Measurements from ENCODE around the gene DHRS7. TPM values are rescaled to one million over a fixed set of nuclear protein-coding genes. Genes with fewer than 3 reads are reported as not detected.
A peak's percentile ranks its signal among the peaks of the same experiment; 100 is the strongest.

DHRS7 gene
- total and polyA plus RNA-seq, 2 experiments from 2014 or later: 39.3 to 39.4 TPM

GRCh38 chr14:60196291-60196690, 31.1 kb upstream of the DHRS7 start:
- Mint-ChIP-seq H3K9me3 (peaks cover 10% of the 10 kb centered on the region), H3K4me3 (no peak overlapping the region), H3K36me3 (ENCODE audit: low read depth) (no peaks in the 10 kb centered on the region; the same call in 2 of the 3 replicates), H3K4me1 (peaks cover 17% of the 10 kb centered on the region), H3K27ac (no peak overlapping the region), H3K27me3 (ENCODE audit: insufficient read depth, low read depth, poor library complexity) (no peaks in the 10 kb centered on the region)
- no peaks in the 10 kb centered on the region for H3K36me3 ChIP-seq (ENCODE audit: insufficient read depth)
- DNase-seq (ENCODE audit: low spot score): no peak
- no peak overlapping the region for H3K4me3 ChIP-seq
- no peaks in the 10 kb centered on the region for H3K27me3 ChIP-seq (ENCODE audit: insufficient read depth)
- 0 out of 2 replicates have a peak overlapping the region, but pooled peaks have one; percentile 18 for H3K4me2 ChIP-seq
- no peaks in the 10 kb centered on the region for H3K79me2 ChIP-seq (replicated peaks; ENCODE audit: insufficient read depth)
- H3F3A ChIP-seq (replicated peaks; ENCODE audit: low read depth): no peaks in the 10 kb centered on the region
- H2AFZ ChIP-seq: no peak overlapping the region; the same call in 1 of the 2 replicates
- ATAC-seq: no peak
- H3K9me2 ChIP-seq (ENCODE audit: insufficient read depth): peaks cover 3% of the 10 kb centered on the region
- H3K27ac ChIP-seq (ENCODE audit: low read depth): no peak overlapping the region
- H3K4me1 ChIP-seq (ENCODE audit: insufficient read depth): peaks cover 22% of the 10 kb centered on the region
- H4K20me1 ChIP-seq (replicated peaks; ENCODE audit: insufficient read depth): no peaks in the 10 kb centered on the region
- TF ChIP-seq STAT1 (IDR thresholded peaks at IDR 0.05; ENCODE audit: unreplicated experiment) (no peak), ZNF331 (CRISPR knock-in tag; IDR thresholded peaks at IDR 0.05; ENCODE audit: low read depth) (no peak), ZNF462 (CRISPR knock-in tag; IDR thresholded peaks at IDR 0.05) (no peak), ETS1 (IDR thresholded peaks at IDR 0.05) (no peak), CTCF (conservative IDR thresholded peaks at IDR 0.05; ENCODE audit: low read depth in 2 of 2) (no peak), POLR2AphosphoS5 (IDR thresholded peaks at IDR 0.05; ENCODE audit: low read depth) (no peak), REST (IDR thresholded peaks at IDR 0.05; ENCODE audit: unreplicated experiment) (no peak), CREB1 (CRISPR knock-in tag; IDR thresholded peaks at IDR 0.05; ENCODE audit: low read depth) (no peak), NANOG (IDR thresholded peaks at IDR 0.05; ENCODE audit: borderline replicate concordance) (no peak), JUNB (IDR thresholded peaks at IDR 0.05; ENCODE audit: unreplicated experiment) (no peak), EZH2 (IDR thresholded peaks at IDR 0.05; ENCODE audit: low read depth, unreplicated experiment) (no peak), ZNF114 (CRISPR knock-in tag; IDR thresholded peaks at IDR 0.05) (no peak)
